AG10803 (cell line): ENCODE data around the gene METTL15.
"Not testable (repeated sequence)": the region's sequence is repeated elsewhere in the genome, so short reads cannot be mapped to it uniquely, and the experiment has no call there.

Experiments
- DNase-seq: peaks from one replicate; pipeline ENCODE4 v3.0.0; 2010; ENCODE audit warnings: low read depth
- H3K4me3 ChIP-seq: 2 replicates; pipeline ENCODE4 v1.5.1; 2011; ENCODE audit warnings: mild to moderate bottlenecking, low read length, control low read depth
- CTCF ChIP-seq: conservative IDR thresholded peaks from 2 replicates; pipeline ENCODE4 v1.5.1; 2011; ENCODE audit warnings: mild to moderate bottlenecking, low read length, control low read depth, inconsistent platforms

The METTL15 gene, protein sequence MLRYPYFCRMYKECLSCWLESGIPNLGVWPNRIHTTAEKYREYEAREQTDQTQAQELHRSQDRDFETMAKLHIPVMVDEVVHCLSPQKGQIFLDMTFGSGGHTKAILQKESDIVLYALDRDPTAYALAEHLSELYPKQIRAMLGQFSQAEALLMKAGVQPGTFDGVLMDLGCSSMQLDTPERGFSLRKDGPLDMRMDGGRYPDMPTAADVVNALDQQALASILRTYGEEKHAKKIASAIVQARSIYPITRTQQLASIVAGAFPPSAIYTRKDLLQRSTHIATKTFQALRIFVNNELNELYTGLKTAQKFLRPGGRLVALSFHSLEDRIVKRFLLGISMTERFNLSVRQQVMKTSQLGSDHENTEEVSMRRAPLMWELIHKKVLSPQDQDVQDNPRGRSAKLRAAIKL

DNA sequence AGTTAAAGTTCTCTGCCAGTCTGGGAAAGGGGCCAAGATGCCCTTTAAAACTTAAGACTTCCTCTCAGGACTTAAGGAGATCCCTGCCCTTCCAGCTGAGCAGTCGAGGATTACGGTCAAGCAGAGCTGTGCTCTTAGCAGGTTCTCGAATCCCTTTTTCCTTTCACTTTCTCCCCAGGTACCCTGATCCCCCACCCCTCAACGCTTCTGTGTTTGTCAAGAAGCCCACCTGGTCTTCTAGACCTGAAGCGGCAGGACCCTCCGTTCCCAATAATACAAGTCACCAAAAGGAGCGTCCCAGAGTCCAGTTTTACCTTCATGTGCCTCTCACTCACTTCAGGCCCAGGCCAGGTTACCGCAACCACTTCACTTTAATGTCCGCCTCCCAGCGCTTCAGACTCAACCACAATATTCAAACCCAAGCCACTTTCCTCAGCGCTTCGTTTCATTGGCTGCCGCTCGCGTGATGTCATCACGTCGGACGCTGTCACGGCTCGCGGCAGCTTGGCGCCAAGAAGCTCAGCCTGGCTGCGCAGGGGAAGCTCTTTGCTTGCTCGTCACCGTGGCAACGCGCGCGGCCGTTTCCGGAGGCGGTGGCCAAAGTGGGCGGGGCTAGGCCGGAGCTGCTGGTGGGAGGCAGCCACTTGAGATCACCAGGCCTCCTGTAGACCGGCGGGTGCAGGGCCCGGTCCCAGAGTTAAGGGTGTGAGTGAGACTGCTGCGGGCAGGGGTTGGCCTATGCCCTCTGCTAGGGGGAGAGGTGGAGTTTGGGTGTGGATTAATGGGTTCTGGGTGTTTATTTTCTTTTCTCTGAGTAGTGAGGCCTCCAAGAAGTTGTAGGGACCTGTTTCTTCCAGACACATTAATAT is at the start of gene METTL15, which contains the start of gene KIF18A:
METTL15 (plus strand) TSS at position 639 of the 869 bp plus-strand sequence. CDS start 4,947 bp downstream, outside the sequence.
KIF18A (minus strand) TSS at position 407 of the 869 bp plus-strand sequence. CDS start 10,209 bp downstream, outside the sequence.
- H3K4me3 ChIP-seq, result peak within 1 kb of the TSS; percentile 86
- peak; percentile 99 for DNase-seq
- no peak for TF ChIP-seq CTCF

DNA sequence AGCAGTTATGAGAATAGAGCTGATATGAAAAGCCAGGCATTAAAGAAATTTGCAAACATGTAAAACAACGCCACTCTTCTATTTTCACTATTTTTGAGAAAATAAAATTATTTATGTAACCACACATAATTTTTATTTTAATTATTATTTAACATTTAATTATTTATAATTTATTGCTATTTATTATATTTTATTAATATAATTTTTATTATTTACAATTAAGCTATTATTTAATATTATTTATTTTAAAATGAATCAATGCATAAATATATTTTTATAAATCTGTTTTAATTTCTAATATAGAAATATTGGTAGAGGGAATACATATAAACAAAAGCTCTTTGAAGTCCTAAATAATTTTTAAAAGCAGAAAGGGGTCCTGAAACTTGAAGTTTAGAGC is 36.9 kb upstream of the METTL15 start:
- TF ChIP-seq CTCF, result no peak
- H3K4me3 ChIP-seq, result no peak overlapping the region
- DNase-seq, result no peak

GRCh38 chr11:28072321-28072720 is 35.9 kb upstream of the METTL15 start:
- peak; percentile 14 for DNase-seq
- TF ChIP-seq CTCF, result no peak
- H3K4me3 ChIP-seq, result no peak overlapping the region

- DNase-seq, result no peak
- TF ChIP-seq CTCF, result no peak
- no peak overlapping the region for H3K4me3 ChIP-seq
Measured at GRCh38 chr11:28077521-28077920, 30.7 kb upstream of the METTL15 start.

GRCh38 chr11:28083118-28083517 is 25.1 kb upstream of the METTL15 start:
- no peak for DNase-seq
- no peak for TF ChIP-seq CTCF
- no peak overlapping the region for H3K4me3 ChIP-seq

DNA sequence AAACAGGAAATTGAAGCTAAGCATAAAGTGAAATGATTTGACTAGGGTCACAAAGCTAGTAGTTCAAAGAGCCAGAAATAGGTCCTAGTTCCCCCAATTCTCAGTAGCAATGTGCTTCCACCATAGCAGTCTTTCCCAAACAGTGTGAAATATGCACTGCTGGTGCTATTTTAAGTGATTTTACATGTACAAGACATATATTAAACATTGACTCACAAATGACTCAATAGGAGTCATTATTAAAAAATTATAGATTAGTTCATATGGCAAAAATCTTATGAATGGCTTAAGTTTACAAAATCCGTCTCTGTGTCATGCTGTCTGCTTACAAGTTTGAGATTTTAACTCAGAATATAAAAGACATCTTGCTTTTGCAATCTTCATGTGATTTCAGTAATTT is 21.6 kb upstream of the METTL15 start:
- H3K4me3 ChIP-seq, result no peak overlapping the region
- DNase-seq, result peak; percentile 71
- TF ChIP-seq CTCF, result no peak

DNA sequence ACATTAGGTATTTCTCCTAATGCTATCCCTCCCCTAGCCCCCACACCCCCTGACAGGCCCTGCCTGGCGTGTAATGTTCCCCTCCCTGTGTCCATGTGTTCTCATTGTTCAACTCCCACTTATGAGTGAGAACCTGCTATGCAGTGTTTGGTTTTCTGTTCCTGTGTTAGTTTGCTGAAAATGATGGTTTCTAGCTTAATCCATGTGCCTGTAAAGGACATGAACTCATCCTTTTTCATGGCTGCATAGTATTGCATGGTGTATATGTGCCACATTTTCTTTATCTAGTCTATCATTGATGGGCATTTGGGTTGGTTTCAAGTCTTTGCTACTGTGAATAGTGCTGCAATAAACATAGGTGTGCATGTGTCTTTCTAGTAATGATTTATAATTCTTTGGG is 21.0 kb upstream of the METTL15 start:
- DNase-seq, H3K4me3 ChIP-seq: not testable (repeated sequence)

GRCh38 chr11:28087693-28088092 is 20.5 kb upstream of the METTL15 start:
- not testable (repeated sequence) for H3K4me3 ChIP-seq, DNase-seq
